A204.1 (cell line): Measurements from ENCODE around the gene TARP.

Experiments
- FAIRE-seq: peaks from 2 replicates; lab custom pipeline; 2012; peaks lifted over from hg19 to GRCh38; lab: Jason Lieb, UNC

TARP gene

GRCh38 chr7:38211940-38212339 is 61.5 kb downstream of the TARP start:
- no peak for FAIRE-seq

GRCh38 chr7:38211486-38211885 is 62.0 kb downstream of the TARP start:
- FAIRE-seq: no peak
